PFSK-1 (cell line): ENCODE data around the gene FBXO10.

ENCODE experiments used
- FOXP2 ChIP-seq: optimal IDR thresholded peaks from 2 replicates; pipeline ENCODE3; 2011; ENCODE audit warnings: borderline replicate concordance, control low read depth, inconsistent platforms; ENCODE audit not compliant: insufficient read depth; ENCODE audit errors: extremely low read length, extremely low read depth
- POLR2AphosphoS5 ChIP-seq: IDR thresholded peaks from 2 replicates; pipeline ENCODE4 v1.6.1; 2012; ENCODE audit warnings: low read depth, mild to moderate bottlenecking, control low read depth, low read length, moderate library complexity
- SIN3A ChIP-seq: IDR thresholded peaks from 2 replicates; pipeline ENCODE4 v1.6.1; 2012; ENCODE audit warnings: mild to moderate bottlenecking, low read length, moderate library complexity, borderline replicate concordance; ENCODE audit not compliant: insufficient read depth
- TAF1 ChIP-seq: IDR thresholded peaks from 2 replicates; pipeline ENCODE4 v1.6.1; 2012; ENCODE audit warnings: low read length, control low read depth, borderline replicate concordance; ENCODE audit not compliant: insufficient read depth
- TF ChIP-seq, protein P1 (sequence below), 2 experiments: IDR thresholded peaks; 2 replicates each; pipeline versions ENCODE4 v1.6.1 to v1.8.0; 2011 to 2012; ENCODE audit warnings: low read depth in 2 of 2, low read length in 2 of 2, control low read depth in 1 of 2, inconsistent platforms in 1 of 2, mild to moderate bottlenecking in 1 of 2, moderate library complexity in 1 of 2; ENCODE audit not compliant: insufficient read depth in 1 of 2

The FBXO10 gene

DNA sequence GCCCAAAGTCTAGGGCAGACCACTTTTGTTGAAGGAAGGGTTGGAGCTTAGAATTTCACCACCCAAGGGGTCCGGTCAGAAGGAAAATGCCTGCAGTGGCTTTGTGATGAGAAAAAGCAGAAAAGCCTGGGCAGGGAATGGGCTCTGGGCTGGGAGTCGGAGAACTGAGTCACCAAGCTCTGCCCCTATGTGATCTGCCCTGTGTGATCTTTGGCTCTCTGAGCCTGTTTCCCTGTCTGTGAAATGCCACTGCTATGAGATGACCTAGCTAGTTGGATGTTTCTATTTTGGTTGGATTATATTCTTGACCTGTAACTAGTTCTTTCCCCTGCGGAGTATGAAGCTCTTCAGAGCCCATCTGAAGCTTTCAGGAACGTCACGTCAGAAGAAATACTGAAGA is 80.6 kb downstream of the FBXO10 start:
- TF ChIP-seq, protein P1, sequence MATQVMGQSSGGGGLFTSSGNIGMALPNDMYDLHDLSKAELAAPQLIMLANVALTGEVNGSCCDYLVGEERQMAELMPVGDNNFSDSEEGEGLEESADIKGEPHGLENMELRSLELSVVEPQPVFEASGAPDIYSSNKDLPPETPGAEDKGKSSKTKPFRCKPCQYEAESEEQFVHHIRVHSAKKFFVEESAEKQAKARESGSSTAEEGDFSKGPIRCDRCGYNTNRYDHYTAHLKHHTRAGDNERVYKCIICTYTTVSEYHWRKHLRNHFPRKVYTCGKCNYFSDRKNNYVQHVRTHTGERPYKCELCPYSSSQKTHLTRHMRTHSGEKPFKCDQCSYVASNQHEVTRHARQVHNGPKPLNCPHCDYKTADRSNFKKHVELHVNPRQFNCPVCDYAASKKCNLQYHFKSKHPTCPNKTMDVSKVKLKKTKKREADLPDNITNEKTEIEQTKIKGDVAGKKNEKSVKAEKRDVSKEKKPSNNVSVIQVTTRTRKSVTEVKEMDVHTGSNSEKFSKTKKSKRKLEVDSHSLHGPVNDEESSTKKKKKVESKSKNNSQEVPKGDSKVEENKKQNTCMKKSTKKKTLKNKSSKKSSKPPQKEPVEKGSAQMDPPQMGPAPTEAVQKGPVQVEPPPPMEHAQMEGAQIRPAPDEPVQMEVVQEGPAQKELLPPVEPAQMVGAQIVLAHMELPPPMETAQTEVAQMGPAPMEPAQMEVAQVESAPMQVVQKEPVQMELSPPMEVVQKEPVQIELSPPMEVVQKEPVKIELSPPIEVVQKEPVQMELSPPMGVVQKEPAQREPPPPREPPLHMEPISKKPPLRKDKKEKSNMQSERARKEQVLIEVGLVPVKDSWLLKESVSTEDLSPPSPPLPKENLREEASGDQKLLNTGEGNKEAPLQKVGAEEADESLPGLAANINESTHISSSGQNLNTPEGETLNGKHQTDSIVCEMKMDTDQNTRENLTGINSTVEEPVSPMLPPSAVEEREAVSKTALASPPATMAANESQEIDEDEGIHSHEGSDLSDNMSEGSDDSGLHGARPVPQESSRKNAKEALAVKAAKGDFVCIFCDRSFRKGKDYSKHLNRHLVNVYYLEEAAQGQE (IDR thresholded peaks at IDR 0.05; ENCODE audit: insufficient read depth in 1 of 2, low read depth in 2 of 2, low read length in 2 of 2) = no peak
- no peak for TF ChIP-seq POLR2AphosphoS5
- no peak for TF ChIP-seq FOXP2
- TF ChIP-seq TAF1 = no peak
- no peak for TF ChIP-seq SIN3A

DNA sequence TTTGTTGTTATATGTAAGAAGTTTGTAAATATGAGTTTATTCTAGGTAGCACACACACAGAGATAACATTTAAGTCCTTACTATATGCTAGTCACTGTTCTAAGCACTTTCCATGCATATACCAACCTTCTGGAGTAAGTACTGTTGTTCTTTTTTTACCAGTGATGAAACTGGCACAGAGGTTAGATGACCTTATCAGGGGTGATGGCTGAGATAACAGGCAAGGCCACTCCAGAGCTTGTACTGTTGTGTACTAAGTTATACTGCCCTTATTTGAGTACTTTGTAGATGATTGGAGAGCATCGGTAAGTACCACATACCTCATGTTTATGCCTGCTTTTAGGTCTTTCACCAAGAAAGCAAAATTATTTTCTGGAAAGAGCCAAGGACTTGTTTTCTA is 84.2 kb downstream of the FBXO10 start:
- TF ChIP-seq, protein P1 (IDR thresholded peaks at IDR 0.05; ENCODE audit: insufficient read depth in 1 of 2, low read depth in 2 of 2, low read length in 2 of 2) = no peak
- TF ChIP-seq POLR2AphosphoS5 (no peak), FOXP2 (no peak), TAF1 (no peak), SIN3A (no peak)

DNA sequence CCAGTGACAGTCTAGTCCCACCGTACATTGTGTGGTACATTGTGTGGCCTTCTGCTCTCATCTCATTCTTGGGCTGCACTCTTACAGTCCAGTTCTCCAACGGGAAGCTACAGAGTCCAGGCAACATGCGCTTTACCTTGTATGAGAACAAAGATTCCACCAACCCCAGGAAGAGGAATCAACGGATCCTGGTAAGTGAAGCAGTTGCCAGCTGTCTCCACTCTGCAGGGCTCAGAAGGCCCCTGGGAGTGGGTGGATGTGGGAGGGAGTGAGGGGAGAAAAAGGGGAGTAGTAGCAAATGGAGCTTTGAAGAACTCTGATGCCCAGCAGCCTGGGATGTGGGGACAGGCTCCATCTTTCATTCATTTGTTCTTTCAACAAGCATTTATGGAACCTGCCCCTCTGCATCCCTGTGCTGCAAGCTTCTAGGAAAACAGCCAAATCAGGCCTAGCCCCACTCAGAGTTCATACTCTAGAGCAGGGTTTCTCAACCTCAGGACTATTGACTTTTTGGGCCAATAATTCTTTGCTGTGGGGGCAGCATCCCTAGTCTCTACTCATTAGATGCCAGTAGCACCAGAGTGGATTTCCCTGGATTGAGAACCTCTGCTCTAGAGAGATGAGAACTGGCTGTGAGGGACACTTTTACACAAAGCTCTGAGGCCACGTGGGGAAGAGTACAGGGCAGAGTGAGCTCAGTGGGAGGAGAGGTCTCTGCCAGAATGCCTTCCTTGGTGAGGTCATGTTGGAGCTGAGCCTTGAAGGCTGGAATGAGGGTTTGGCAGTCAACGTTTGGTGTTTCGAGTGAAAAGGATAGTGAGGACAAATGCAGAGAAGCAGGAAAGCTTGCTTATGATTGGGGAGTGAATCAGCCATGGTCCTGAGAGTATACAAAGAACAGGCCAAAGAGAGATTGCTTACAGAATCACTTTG is 89.3 kb downstream of the FBXO10 start:
- TF ChIP-seq SIN3A (no peak), TAF1 (no peak), POLR2AphosphoS5 (no peak), FOXP2 (no peak)
- TF ChIP-seq, protein P1 (IDR thresholded peaks at IDR 0.05; ENCODE audit: insufficient read depth in 1 of 2, low read depth in 2 of 2, low read length in 2 of 2) = no peak

DNA sequence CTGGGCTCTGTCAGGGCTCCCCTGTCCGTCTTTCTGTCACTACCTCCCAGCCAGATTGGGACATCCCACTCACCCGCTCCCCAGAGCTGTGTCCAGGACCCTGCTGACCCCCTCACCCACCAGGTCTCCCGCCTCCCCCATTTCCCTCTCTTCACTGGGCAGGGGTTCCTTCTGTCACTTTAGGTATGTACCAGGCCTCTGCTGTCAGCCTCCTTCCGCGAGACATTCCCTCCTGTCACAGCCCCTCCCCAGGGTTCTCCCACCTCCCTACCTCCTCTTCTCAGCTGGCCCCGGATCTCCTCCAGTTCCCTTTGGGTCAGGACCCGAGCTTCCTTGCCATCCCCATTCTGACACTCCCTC is 89.9 kb downstream of the FBXO10 start:
- TF ChIP-seq FOXP2 (no peak), SIN3A (no peak), POLR2AphosphoS5 (no peak)

DNA sequence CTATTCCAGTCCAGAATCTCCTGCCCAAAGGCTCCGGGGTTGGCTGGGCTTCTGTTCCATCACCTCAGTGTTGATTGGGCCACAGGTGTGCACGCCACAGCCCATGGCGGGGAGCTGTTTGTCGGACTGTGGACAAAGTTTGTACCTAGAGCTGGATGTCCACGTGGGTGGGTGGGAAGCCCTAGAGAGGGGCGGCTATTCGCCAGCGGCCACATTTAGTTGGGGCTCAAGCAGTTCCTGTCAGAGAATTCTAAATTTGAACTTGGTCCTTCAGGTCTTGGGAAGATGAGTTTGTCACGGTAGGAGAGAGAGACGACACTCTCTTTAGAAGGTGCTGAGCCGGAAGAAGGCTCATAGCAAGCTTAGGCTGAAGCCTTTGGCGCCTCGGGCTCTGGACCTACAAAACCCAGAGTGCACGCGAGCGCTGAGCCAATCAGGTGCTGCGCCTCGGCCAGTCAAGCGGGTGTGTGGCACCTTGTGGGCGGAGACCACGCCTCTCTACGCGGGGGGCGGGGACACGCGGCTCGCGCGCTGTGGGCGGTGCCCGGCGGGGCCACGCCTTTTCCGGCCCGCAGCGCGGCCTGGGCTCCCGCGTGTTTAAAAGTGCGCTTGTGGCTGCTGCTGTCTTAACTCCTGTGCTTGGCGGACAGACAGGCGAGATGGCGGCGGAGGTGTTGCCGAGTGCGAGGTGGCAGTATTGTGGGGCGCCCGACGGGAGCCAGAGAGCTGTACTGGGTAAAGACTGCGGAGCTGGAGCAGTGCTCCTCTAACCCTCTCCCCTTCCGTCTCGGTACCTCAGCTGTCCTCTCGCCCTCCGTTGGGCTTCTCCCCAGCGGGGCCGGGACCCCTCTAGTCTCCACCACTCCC is 90.6 kb downstream of the FBXO10 start, which contains the start of gene POLR1E:
Gene POLR1E (plus strand): TSS at position 560 of the 867 bp plus-strand sequence. CDS start 100 bp downstream, at position 660.
- peak; percentile 93 for TF ChIP-seq POLR2AphosphoS5
- peak; percentile 91 for TF ChIP-seq SIN3A
- TF ChIP-seq, protein P1 (IDR thresholded peaks at IDR 0.05; ENCODE audit: insufficient read depth in 1 of 2, low read depth in 2 of 2, low read length in 2 of 2) = peak in 1 of 2 experiments; percentile 41; a peak in 1 of 4 replicates
- peak; percentile 64 for TF ChIP-seq FOXP2
- TF ChIP-seq TAF1 = peak; percentile 74; the same call in 1 of the 2 replicates
